Ovary (tissue), 3 donors: ENCODE measurements around the gene IFRD1.

ENCODE experiments used
- CTCF ChIP-seq, 3 donors: fragments of 450-650 bp in 2 of 3; fragments of 200-600 bp in 1 of 3; IDR thresholded peaks; one replicate each; pipeline versions ENCODE4 v1.5.1 to v1.8.0; 2016 to 2022; ENCODE audit warnings: antibody characterized with exemption in 3 of 3, mild to moderate bottlenecking in 1 of 3
- EP300 ChIP-seq: sonication (generic); formaldehyde crosslinking; IDR thresholded peaks from one replicate; pipeline ENCODE4 v1.6.1; 2017; ENCODE audit warnings: antibody characterized with exemption
- POLR2A ChIP-seq: fragments of 450-650 bp; IDR thresholded peaks from one replicate; pipeline ENCODE4 v1.6.1; 2017; ENCODE audit warnings: antibody characterized with exemption, mild to moderate bottlenecking, moderate library complexity
- donor health status: DM: no; HTN: no; CAD: no.

DNA sequence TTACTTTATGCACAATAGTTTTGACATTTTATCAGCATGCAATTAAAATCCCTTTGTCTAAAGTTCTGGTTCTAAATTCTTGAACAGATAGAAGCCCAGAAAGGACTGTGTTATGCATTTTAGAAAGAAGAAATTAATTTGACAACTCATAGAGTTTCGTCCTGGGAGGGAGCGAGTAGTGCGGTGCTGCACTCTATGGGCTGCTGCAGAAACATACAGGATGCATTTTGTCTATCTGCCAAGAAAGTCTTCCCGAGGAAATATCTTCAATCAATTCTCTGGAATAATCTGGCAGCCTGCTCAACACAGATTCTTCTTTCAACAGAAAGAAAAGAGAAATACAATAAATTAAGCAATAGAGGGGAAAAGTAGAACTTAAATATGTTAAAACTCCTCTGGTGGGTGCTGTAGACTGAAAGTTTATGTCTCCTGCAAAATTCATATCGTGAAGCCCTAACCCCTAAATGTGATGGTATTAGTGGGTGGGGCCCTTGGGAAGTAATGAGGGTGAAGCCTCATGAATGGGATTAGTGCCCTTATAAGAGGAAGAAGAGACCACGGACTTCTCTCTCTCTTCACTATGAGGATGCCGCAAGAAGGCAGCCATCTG is 39.0 kb upstream of the IFRD1 start:
- peak in 2 of 3 donors; percentile 34 to 44 for TF ChIP-seq CTCF (IDR thresholded peaks at IDR 0.05)
- no peak for TF ChIP-seq POLR2A
- TF ChIP-seq EP300, result no peak
